Tibial nerve (tissue), 3 donors: ENCODE data around the gene FDPS.

Experiments used
- POLR2A ChIP-seq, 2 donors: fragments of 450-650 bp; IDR thresholded peaks; one replicate each; pipeline ENCODE4 v1.6.1; 2017; ENCODE audit warnings: antibody characterized with exemption in 2 of 2, mild to moderate bottlenecking in 2 of 2, moderate library complexity in 2 of 2
- TF ChIP-seq, protein P1 (sequence below), 5 experiments: fragments of 200-600 bp in 3 of 5; fragments of 450-650 bp in 2 of 5; sonication (generic) in 3 of 5; IDR thresholded peaks; one replicate each; pipeline ENCODE4 v1.5.1; 2016 to 2019; ENCODE audit warnings: antibody characterized with exemption in 5 of 5, mild to moderate bottlenecking in 3 of 5, moderate library complexity in 2 of 5

DNA sequence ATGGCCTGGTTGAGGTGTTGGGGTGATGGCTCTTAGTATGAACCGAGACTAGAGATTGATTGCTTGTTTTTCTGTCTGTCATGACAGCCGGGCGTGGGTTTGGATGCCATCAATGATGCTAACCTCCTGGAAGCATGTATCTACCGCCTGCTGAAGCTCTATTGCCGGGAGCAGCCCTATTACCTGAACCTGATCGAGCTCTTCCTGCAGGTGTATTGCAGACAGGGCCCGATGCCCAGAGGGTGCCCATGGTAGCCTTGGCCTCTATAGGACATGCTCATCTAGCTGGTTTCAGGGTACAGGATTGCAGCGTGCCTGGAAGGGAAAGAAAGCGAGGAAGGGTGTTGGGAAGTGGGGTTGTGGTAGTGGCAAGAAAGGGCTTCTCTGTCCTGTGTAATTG, 9.4 kb downstream of the FDPS start:
- TF ChIP-seq, protein P1, sequence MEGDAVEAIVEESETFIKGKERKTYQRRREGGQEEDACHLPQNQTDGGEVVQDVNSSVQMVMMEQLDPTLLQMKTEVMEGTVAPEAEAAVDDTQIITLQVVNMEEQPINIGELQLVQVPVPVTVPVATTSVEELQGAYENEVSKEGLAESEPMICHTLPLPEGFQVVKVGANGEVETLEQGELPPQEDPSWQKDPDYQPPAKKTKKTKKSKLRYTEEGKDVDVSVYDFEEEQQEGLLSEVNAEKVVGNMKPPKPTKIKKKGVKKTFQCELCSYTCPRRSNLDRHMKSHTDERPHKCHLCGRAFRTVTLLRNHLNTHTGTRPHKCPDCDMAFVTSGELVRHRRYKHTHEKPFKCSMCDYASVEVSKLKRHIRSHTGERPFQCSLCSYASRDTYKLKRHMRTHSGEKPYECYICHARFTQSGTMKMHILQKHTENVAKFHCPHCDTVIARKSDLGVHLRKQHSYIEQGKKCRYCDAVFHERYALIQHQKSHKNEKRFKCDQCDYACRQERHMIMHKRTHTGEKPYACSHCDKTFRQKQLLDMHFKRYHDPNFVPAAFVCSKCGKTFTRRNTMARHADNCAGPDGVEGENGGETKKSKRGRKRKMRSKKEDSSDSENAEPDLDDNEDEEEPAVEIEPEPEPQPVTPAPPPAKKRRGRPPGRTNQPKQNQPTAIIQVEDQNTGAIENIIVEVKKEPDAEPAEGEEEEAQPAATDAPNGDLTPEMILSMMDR (IDR thresholded peaks at IDR 0.05): no peak
- TF ChIP-seq POLR2A (IDR thresholded peaks at IDR 0.05): no peak
